ENCODE results near the gene PKD2L2.

Gene PKD2L2

GRCh38 chr5:137888863-137889759 is at the start of gene PKD2L2 (continued):
- TF ChIP-seq GFI1B (tag by site-specific recombination; IDR thresholded peaks at IDR 0.05) (0 out of 2 replicates have a peak, but pooled peaks have one; percentile 23), ZNF202 (tag by site-specific recombination; IDR thresholded peaks at IDR 0.05; ENCODE audit: borderline replicate concordance) (0 out of 2 replicates have a peak, but pooled peaks have one; percentile 23), ZNF791 (tag by site-specific recombination; IDR thresholded peaks at IDR 0.05) (no peak), ZNF132 (tag by site-specific recombination; IDR thresholded peaks at IDR 0.05; ENCODE audit: borderline replicate concordance) (0 out of 2 replicates have a peak, but pooled peaks have one; percentile 47), PRDM1 (tag by site-specific recombination; IDR thresholded peaks at IDR 0.05) (no peak), ZSCAN4 (tag by site-specific recombination; IDR thresholded peaks at IDR 0.05) (no peak), SCRT2 (tag by site-specific recombination; IDR thresholded peaks at IDR 0.05) (0 out of 2 replicates have a peak, but pooled peaks have one; percentile 26), ZNF549 (tag by site-specific recombination; IDR thresholded peaks at IDR 0.05) (no peak), ZSCAN23 (tag by site-specific recombination; IDR thresholded peaks at IDR 0.05) (no peak), ZNF426 (tag by site-specific recombination; IDR thresholded peaks at IDR 0.05) (no peak), GLIS1 (tag by site-specific recombination; IDR thresholded peaks at IDR 0.05) (peak; percentile 91), GLIS2 (tag by site-specific recombination; IDR thresholded peaks at IDR 0.05) (peak; percentile 73; the same call in 1 of the 2 replicates), ZNF510 (tag by site-specific recombination; IDR thresholded peaks at IDR 0.05; ENCODE audit: insufficient replicate concordance) (no peak), ZNF398 (tag by site-specific recombination; IDR thresholded peaks at IDR 0.05) (peak; percentile 42), ZSCAN18 (tag by site-specific recombination; IDR thresholded peaks at IDR 0.05) (no peak), ZNF354C (tag by site-specific recombination; IDR thresholded peaks at IDR 0.05; ENCODE audit: borderline replicate concordance, low read depth) (no peak), KLF7 (tag by site-specific recombination; IDR thresholded peaks at IDR 0.05; ENCODE audit: borderline replicate concordance) (no peak), ZNF660 (tag by site-specific recombination; IDR thresholded peaks at IDR 0.05) (peak; percentile 80; the same call in 1 of the 2 replicates), ZNF10 (tag by site-specific recombination; IDR thresholded peaks at IDR 0.05) (no peak), ZBTB20 (tag by site-specific recombination; IDR thresholded peaks at IDR 0.05) (peak; percentile 99)
- TF ChIP-seq, protein P1, sequence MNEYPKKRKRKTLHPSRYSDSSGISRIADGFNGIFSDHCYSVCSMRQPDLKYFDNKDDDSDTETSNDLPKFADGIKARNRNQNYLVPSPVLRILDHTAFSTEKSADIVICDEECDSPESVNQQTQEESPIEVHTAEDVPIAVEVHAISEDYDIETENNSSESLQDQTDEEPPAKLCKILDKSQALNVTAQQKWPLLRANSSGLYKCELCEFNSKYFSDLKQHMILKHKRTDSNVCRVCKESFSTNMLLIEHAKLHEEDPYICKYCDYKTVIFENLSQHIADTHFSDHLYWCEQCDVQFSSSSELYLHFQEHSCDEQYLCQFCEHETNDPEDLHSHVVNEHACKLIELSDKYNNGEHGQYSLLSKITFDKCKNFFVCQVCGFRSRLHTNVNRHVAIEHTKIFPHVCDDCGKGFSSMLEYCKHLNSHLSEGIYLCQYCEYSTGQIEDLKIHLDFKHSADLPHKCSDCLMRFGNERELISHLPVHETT (tag by site-specific recombination; IDR thresholded peaks at IDR 0.05): no peak
- TF ChIP-seq, protein P2, sequence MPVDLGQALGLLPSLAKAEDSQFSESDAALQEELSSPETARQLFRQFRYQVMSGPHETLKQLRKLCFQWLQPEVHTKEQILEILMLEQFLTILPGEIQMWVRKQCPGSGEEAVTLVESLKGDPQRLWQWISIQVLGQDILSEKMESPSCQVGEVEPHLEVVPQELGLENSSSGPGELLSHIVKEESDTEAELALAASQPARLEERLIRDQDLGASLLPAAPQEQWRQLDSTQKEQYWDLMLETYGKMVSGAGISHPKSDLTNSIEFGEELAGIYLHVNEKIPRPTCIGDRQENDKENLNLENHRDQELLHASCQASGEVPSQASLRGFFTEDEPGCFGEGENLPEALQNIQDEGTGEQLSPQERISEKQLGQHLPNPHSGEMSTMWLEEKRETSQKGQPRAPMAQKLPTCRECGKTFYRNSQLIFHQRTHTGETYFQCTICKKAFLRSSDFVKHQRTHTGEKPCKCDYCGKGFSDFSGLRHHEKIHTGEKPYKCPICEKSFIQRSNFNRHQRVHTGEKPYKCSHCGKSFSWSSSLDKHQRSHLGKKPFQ (tag by site-specific recombination; IDR thresholded peaks at IDR 0.05): 0 out of 2 replicates have a peak, but pooled peaks have one; percentile 17
- TF ChIP-seq, protein P3, sequence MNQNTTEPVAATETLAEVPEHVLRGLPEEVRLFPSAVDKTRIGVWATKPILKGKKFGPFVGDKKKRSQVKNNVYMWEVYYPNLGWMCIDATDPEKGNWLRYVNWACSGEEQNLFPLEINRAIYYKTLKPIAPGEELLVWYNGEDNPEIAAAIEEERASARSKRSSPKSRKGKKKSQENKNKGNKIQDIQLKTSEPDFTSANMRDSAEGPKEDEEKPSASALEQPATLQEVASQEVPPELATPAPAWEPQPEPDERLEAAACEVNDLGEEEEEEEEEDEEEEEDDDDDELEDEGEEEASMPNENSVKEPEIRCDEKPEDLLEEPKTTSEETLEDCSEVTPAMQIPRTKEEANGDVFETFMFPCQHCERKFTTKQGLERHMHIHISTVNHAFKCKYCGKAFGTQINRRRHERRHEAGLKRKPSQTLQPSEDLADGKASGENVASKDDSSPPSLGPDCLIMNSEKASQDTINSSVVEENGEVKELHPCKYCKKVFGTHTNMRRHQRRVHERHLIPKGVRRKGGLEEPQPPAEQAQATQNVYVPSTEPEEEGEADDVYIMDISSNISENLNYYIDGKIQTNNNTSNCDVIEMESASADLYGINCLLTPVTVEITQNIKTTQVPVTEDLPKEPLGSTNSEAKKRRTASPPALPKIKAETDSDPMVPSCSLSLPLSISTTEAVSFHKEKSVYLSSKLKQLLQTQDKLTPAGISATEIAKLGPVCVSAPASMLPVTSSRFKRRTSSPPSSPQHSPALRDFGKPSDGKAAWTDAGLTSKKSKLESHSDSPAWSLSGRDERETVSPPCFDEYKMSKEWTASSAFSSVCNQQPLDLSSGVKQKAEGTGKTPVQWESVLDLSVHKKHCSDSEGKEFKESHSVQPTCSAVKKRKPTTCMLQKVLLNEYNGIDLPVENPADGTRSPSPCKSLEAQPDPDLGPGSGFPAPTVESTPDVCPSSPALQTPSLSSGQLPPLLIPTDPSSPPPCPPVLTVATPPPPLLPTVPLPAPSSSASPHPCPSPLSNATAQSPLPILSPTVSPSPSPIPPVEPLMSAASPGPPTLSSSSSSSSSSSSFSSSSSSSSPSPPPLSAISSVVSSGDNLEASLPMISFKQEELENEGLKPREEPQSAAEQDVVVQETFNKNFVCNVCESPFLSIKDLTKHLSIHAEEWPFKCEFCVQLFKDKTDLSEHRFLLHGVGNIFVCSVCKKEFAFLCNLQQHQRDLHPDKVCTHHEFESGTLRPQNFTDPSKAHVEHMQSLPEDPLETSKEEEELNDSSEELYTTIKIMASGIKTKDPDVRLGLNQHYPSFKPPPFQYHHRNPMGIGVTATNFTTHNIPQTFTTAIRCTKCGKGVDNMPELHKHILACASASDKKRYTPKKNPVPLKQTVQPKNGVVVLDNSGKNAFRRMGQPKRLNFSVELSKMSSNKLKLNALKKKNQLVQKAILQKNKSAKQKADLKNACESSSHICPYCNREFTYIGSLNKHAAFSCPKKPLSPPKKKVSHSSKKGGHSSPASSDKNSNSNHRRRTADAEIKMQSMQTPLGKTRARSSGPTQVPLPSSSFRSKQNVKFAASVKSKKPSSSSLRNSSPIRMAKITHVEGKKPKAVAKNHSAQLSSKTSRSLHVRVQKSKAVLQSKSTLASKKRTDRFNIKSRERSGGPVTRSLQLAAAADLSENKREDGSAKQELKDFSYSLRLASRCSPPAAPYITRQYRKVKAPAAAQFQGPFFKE (tag by site-specific recombination; IDR thresholded peaks at IDR 0.05; ENCODE audit: borderline replicate concordance): no peak
